MM.1S (cell line): ENCODE data around the gene PWP2.
"Not testable (repeated sequence)": the region's sequence is repeated elsewhere in the genome, so short reads cannot be mapped to it uniquely, and the experiment has no call there.

Experiments used
- DNase-seq: peaks from one replicate; pipeline ENCODE4 v3.0.0-alpha.2; 2015
- H2AFZ ChIP-seq: fragments of 300-600 bp; sonication (generic); 2 replicates; pipeline ENCODE4 v1.6.0; 2016; ENCODE audit warnings: antibody characterized with exemption, low read length
- H3F3A ChIP-seq: fragments of 300-600 bp; sonication (generic); 2 replicates; pipeline ENCODE4 v1.6.1; 2016; ENCODE audit warnings: mild to moderate bottlenecking, antibody characterized with exemption, low read length, moderate library complexity, mixed read lengths; ENCODE audit not compliant: insufficient read depth
- H3K27ac ChIP-seq: fragments of 300-600 bp; sonication (generic); 2 replicates; pipeline ENCODE4 v1.5.1; 2016; ENCODE audit warnings: mild to moderate bottlenecking, low read length
- H3K27me3 ChIP-seq: fragments of 300-600 bp; sonication (generic); replicated peaks from 2 replicates; pipeline ENCODE4 v1.6.0; 2016; ENCODE audit warnings: low read length; ENCODE audit not compliant: insufficient read depth
- H3K36me3 ChIP-seq: fragments of 300-600 bp; sonication (generic); replicated peaks from 2 replicates; pipeline ENCODE4 v1.6.1; 2016; ENCODE audit warnings: mild to moderate bottlenecking, low read length, mixed read lengths; ENCODE audit not compliant: insufficient read depth
- H3K4me1 ChIP-seq: fragments of 300-600 bp; sonication (generic); 2 replicates; pipeline ENCODE4 v1.6.1; 2016; ENCODE audit warnings: low read length, mixed read lengths
- H3K4me2 ChIP-seq: fragments of 300-600 bp; sonication (generic); 2 replicates; pipeline ENCODE4 v1.6.0; 2016; ENCODE audit warnings: low read depth, low read length
- H3K4me3 ChIP-seq: fragments of 300-600 bp; sonication (generic); 2 replicates; pipeline ENCODE4 v1.5.1; 2016; ENCODE audit warnings: low read length, mixed read lengths
- H3K79me2 ChIP-seq: fragments of 300-600 bp; sonication (generic); 2 replicates; pipeline ENCODE4 v1.6.1; 2016; ENCODE audit warnings: mixed run types, low read length, mixed read lengths
- H3K9ac ChIP-seq: fragments of 300-600 bp; sonication (generic); 2 replicates; pipeline ENCODE4 v1.6.1; 2016; ENCODE audit warnings: low read length, mixed read lengths
- H3K9me2 ChIP-seq: fragments of 300-600 bp; sonication (generic); replicated peaks from 2 replicates; pipeline ENCODE4 v1.6.1; 2016; ENCODE audit warnings: mild to moderate bottlenecking, low read length, mixed read lengths; ENCODE audit not compliant: insufficient read depth
- H3K9me3 ChIP-seq: fragments of 300-600 bp; sonication (generic); replicated peaks from 2 replicates; pipeline ENCODE4 v1.6.1; 2016; ENCODE audit warnings: mild to moderate bottlenecking, low read length, mixed read lengths; ENCODE audit not compliant: insufficient read depth
- H4K20me1 ChIP-seq: fragments of 300-600 bp; sonication (generic); 2 replicates; pipeline ENCODE4 v1.6.1; 2016; ENCODE audit warnings: mild to moderate bottlenecking, low read length, moderate library complexity, mixed read lengths; ENCODE audit not compliant: insufficient read depth
- TF ChIP-seq, protein P1 (sequence below): fragments of 300-600 bp; sonication (generic); IDR thresholded peaks from 2 replicates; pipeline ENCODE4 v1.5.1; 2016; ENCODE audit warnings: antibody characterized with exemption, low read length, mixed read lengths

Gene PWP2

DNA sequence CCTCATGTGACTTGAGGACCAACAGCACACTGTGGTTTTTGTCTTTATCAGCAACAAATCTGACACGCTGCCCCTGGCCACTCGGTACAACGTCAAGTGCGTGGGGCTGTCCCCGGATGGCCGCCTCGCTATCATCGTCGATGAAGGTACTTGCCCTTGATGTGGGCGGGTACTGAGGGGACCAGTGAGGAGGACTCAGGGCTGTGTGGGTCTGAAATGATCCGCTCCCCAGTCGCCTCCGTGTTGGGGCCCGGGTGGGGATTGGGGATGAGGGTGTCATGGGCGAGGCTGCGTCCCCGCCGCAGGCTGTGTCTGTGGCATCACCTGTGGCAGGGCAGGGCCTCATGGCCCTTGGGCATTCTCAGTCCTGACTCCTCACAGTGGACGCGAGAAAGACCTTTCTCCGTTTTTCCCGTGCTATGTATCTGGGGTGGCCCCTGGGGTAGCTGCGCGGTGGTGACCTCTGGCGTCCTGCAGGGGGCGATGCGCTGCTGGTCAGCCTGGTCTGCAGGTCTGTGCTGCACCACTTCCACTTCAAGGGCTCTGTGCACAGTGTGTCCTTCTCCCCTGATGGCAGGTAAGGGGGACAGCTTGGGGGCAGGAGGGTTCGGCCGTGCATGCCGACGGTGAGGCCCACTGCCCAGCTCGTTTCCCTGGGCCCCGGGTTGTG lies 6.6 kb downstream of the PWP2 start:
- not testable (repeated sequence) for H3K4me2 ChIP-seq, H4K20me1 ChIP-seq, H3K9me3 ChIP-seq, H3K4me1 ChIP-seq, H3K36me3 ChIP-seq, H3F3A ChIP-seq, H3K79me2 ChIP-seq, DNase-seq, H3K9ac ChIP-seq, H3K27me3 ChIP-seq, H3K27ac ChIP-seq, H2AFZ ChIP-seq, H3K9me2 ChIP-seq, H3K4me3 ChIP-seq

DNA sequence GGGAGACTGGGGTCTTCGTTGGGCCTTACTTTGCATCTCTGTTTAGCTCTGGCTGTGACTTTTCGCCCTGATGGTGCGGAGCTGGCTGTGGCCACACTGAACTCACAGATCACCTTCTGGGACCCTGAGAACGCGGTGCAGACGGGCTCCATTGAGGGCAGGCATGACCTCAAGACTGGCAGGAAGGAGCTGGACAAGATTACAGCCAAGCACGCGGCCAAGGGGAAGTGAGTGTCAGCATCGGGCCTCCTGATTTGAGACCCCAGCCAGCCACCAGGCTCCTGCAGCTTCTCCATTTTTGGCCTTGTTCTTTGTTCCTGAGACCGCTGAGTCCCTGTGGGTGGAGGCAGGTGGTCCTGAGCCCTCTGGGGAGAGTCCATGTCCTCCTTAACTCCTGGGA lies 14.9 kb downstream of the PWP2 start:
- DNase-seq, H3K4me3 ChIP-seq, H3K9me3 ChIP-seq, H3K79me2 ChIP-seq, H3K4me2 ChIP-seq, H3K27ac ChIP-seq, H3K4me1 ChIP-seq, H3K9me2 ChIP-seq, H4K20me1 ChIP-seq, H3F3A ChIP-seq, H3K27me3 ChIP-seq, H2AFZ ChIP-seq, H3K36me3 ChIP-seq, H3K9ac ChIP-seq: not testable (repeated sequence)

- H4K20me1 ChIP-seq, H3K36me3 ChIP-seq, H3K9me3 ChIP-seq: not testable (repeated sequence)
Measured at GRCh38 chr21:44127827-44128226, 20.6 kb downstream of the PWP2 start.

GRCh38 chr21:44133715-44134057 lies 26.5 kb downstream of the PWP2 start:
- not testable (repeated sequence) for H3K36me3 ChIP-seq, DNase-seq, H3K9me3 ChIP-seq, H3K27me3 ChIP-seq, H4K20me1 ChIP-seq, H2AFZ ChIP-seq, H3K79me2 ChIP-seq, H3K9me2 ChIP-seq, H3K4me2 ChIP-seq, H3F3A ChIP-seq, H3K27ac ChIP-seq, H3K4me1 ChIP-seq
- Histone ChIP-seq H3K4me3 (peak overlapping the region; percentile 53; the same call in 1 of the 2 replicates), H3K9ac (peak overlapping the region; percentile 38; the same call in 1 of the 2 replicates)

More at GRCh38 chr21:44127827-44128226, 20.6 kb downstream of the PWP2 start:
- not testable (repeated sequence) for H3K9ac ChIP-seq, H3F3A ChIP-seq, DNase-seq, H3K27me3 ChIP-seq, H3K4me2 ChIP-seq, H3K79me2 ChIP-seq, H3K27ac ChIP-seq, H3K4me1 ChIP-seq, H3K4me3 ChIP-seq, H3K9me2 ChIP-seq, H2AFZ ChIP-seq

DNA sequence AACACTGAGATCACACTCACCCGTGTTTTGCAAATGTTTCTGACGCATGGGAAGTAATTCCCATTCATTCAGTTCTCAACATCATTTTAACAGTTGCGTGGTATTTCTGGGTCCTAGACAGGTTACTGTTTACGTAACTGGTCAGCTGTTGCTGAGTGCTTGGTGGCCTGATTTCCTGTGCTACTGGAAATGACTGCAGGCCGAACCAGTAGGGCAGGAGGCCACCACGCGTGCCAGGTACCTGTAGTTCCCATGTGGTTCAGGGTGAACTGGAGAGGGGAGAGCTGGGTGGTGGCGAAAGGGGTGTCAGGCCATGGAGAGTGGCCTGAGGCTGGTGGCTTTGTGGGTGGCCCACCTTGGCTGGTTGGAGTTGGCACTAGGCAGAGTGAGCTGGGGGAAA lies 27.5 kb downstream of the PWP2 start:
- not testable (repeated sequence) for H3K4me1 ChIP-seq, H3K4me2 ChIP-seq, H3F3A ChIP-seq

GRCh38 chr21:44138039-44138438 lies 30.8 kb downstream of the PWP2 start:
- not testable (repeated sequence) for H3K4me3 ChIP-seq, H3K79me2 ChIP-seq, H4K20me1 ChIP-seq, H3K9ac ChIP-seq, DNase-seq, H3K27me3 ChIP-seq, H3K36me3 ChIP-seq, H3K4me1 ChIP-seq, H3K27ac ChIP-seq, H3F3A ChIP-seq, H3K9me2 ChIP-seq, H3K4me2 ChIP-seq, H3K9me3 ChIP-seq, H2AFZ ChIP-seq
- TF ChIP-seq, protein P1, sequence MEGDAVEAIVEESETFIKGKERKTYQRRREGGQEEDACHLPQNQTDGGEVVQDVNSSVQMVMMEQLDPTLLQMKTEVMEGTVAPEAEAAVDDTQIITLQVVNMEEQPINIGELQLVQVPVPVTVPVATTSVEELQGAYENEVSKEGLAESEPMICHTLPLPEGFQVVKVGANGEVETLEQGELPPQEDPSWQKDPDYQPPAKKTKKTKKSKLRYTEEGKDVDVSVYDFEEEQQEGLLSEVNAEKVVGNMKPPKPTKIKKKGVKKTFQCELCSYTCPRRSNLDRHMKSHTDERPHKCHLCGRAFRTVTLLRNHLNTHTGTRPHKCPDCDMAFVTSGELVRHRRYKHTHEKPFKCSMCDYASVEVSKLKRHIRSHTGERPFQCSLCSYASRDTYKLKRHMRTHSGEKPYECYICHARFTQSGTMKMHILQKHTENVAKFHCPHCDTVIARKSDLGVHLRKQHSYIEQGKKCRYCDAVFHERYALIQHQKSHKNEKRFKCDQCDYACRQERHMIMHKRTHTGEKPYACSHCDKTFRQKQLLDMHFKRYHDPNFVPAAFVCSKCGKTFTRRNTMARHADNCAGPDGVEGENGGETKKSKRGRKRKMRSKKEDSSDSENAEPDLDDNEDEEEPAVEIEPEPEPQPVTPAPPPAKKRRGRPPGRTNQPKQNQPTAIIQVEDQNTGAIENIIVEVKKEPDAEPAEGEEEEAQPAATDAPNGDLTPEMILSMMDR: 0 out of 2 replicates have a peak, but pooled peaks have one; percentile 5

More for the DNA sequence above, 27.5 kb downstream of the PWP2 start:
- not testable (repeated sequence) for H3K79me2 ChIP-seq, DNase-seq, H3K36me3 ChIP-seq, H4K20me1 ChIP-seq, H3K9me3 ChIP-seq, H2AFZ ChIP-seq, H3K9ac ChIP-seq, H3K4me3 ChIP-seq, H3K27ac ChIP-seq, H3K9me2 ChIP-seq, H3K27me3 ChIP-seq

GRCh38 chr21:44139787-44140551 lies 32.8 kb downstream of the PWP2 start:
- not testable (repeated sequence) for H3K36me3 ChIP-seq, H3K9me3 ChIP-seq, H3K4me1 ChIP-seq, H3K4me3 ChIP-seq, H4K20me1 ChIP-seq, H3K79me2 ChIP-seq, H3K9me2 ChIP-seq, DNase-seq, H3K27me3 ChIP-seq, H3F3A ChIP-seq, H3K4me2 ChIP-seq, H3K9ac ChIP-seq, H2AFZ ChIP-seq, H3K27ac ChIP-seq
